ENCODE measurements around the gene ATAD1.
"Not testable (repeated sequence)": the region's sequence is repeated elsewhere in the genome, so short reads cannot be mapped to it uniquely, and the experiment has no call there.

- TF ChIP-seq ZNF274 (IDR thresholded peaks at IDR 0.05; ENCODE audit: low read depth, low read length); YY1 (IDR thresholded peaks at IDR 0.05; ENCODE audit: insufficient read depth, insufficient read length): not testable (repeated sequence)
Measured at GRCh38 chr10:87846711-87847110, 28.7 kb upstream of the ATAD1 start.
